ENCODE results near the gene SLC4A9. TPM values are rescaled to one million over a fixed set of nuclear protein-coding genes. Genes with fewer than 3 reads are reported as not detected.

Gene SLC4A9
- not detected in 2 replicates for total RNA-seq

GRCh38 chr5:140360101-140360500, at the start of gene SLC4A9:
Gene SLC4A9 (plus strand): TSS chr5:140360194. CDS start chr5:140360237, 43 bp downstream.

GRCh38 chr5:140346348-140347221, 13.4 kb upstream of the SLC4A9 start, which contains the start of gene HBEGF:
Gene HBEGF (minus strand): TSS chr5:140346603. CDS start chr5:140346328, 275 bp downstream.

GRCh38 chr5:140401362-140402257, 41.6 kb downstream of the SLC4A9 start, which contains the start of gene ANKHD1:
Gene ANKHD1 (plus strand): TSS chr5:140401833. CDS start chr5:140401968, 135 bp downstream.

Other genes starting within 250 kb of the SLC4A9 start
- 15.7 and 18.2 TPM in 2 replicates for gene PURA, start 246.1 kb upstream of the SLC4A9 start, total RNA-seq
- gene IGIP, start 234.3 kb upstream of the SLC4A9 start, total RNA-seq = 9.2 and 11.9 TPM in 2 replicates
- gene CYSTM1, start 185.0 kb upstream of the SLC4A9 start, total RNA-seq = 18.0 and 45.5 TPM in 2 replicates
- gene PFDN1, start 57.1 kb upstream of the SLC4A9 start, total RNA-seq = 62.0 and 76.4 TPM in 2 replicates
- 0.73 and 1.7 TPM in 2 replicates for gene HBEGF, start 13.6 kb upstream of the SLC4A9 start, total RNA-seq
- 65.8 and 90.3 TPM in 2 replicates for gene ANKHD1, start 41.6 kb downstream of the SLC4A9 start, total RNA-seq
- gene EIF4EBP3, start 187.5 kb downstream of the SLC4A9 start, total RNA-seq = 1.5 and 3.3 TPM in 2 replicates
- gene SRA1, start 197.3 kb downstream of the SLC4A9 start, total RNA-seq = 33.7 and 44.9 TPM in 2 replicates
- gene APBB3, start 204.4 kb downstream of the SLC4A9 start, total RNA-seq = 20.2 and 28.5 TPM in 2 replicates
- 23.2 and 24.4 TPM in 2 replicates for gene SLC35A4, start 204.6 kb downstream of the SLC4A9 start, total RNA-seq

Measured in smooth muscle cell of trachea (primary cell).